Ovary (tissue), 9 donors: ENCODE data around the gene USH1G. TPM values are rescaled to one million over a fixed set of nuclear protein-coding genes. Genes with fewer than 3 reads are reported as not detected.

ENCODE experiments used
- DNase-seq, 5 donors: peaks; one replicate each; pipeline ENCODE4 v3.0.0-alpha.2; 2019 to 2020
- H3K27ac ChIP-seq, 2 donors: fragments of 200-600 bp; one replicate each; pipeline versions ENCODE4 v1.5.1 to v1.8.0; 2019 to 2022
- H3K27me3 ChIP-seq: fragments of 200-600 bp; one replicate; pipeline ENCODE4 v1.8.0; 2022
- H3K36me3 ChIP-seq: fragments of 200-600 bp; sonication (generic); one replicate; pipeline ENCODE4 v1.5.1; 2019
- H3K4me1 ChIP-seq: one replicate; pipeline ENCODE4 v1.8.1; 2013; ENCODE audit warnings: mild to moderate bottlenecking, moderate library complexity; ENCODE audit not compliant: insufficient read depth
- H3K4me3 ChIP-seq: fragments of 200-600 bp; sonication (generic); one replicate; pipeline ENCODE4 v1.5.1; 2017
- H3K9me3 ChIP-seq, 2 donors: fragments of 200-600 bp in 1 of 2; sonication (generic) in 1 of 2; one replicate each; pipeline versions ENCODE4 v1.5.1 to v1.8.1; 2013 to 2019; ENCODE audit warnings: mild to moderate bottlenecking in 1 of 2, moderate library complexity in 1 of 2
- CTCF ChIP-seq, 3 donors: fragments of 450-650 bp in 2 of 3; fragments of 200-600 bp in 1 of 3; IDR thresholded peaks; one replicate each; pipeline versions ENCODE4 v1.5.1 to v1.8.0; 2016 to 2022; ENCODE audit warnings: antibody characterized with exemption in 3 of 3, mild to moderate bottlenecking in 1 of 3
- EP300 ChIP-seq: sonication (generic); formaldehyde crosslinking; IDR thresholded peaks from one replicate; pipeline ENCODE4 v1.6.1; 2017; ENCODE audit warnings: antibody characterized with exemption
- POLR2A ChIP-seq: fragments of 450-650 bp; IDR thresholded peaks from one replicate; pipeline ENCODE4 v1.6.1; 2017; ENCODE audit warnings: antibody characterized with exemption, mild to moderate bottlenecking, moderate library complexity
- WGBS, 3 donors: extraction: QIAGEN DNeasy Blood & Tissue Kit in 1 of 3; methylation state at CpG; one replicate each; pipeline versions ENCODE4 v1.1.5 to v1.1.7; 2013 to 2017; 5-methylcytosine and 5-hydroxymethylcytosine counted together
- intact Hi-C, 4 donors: fragments of 100-400 bp; cut with DNase I; formaldehyde crosslinking; loops; one replicate each; pipeline versions ENCODE4 v1.11.0 to v1.15.1; 2022 to 2023
- polyA plus RNA-seq, 2 donors: library from polyadenylated mRNA; stranded (reverse); fragments of 200-250 nt in 1 of 2; fragments of 350-450 nt in 1 of 2; fragmentation: Illumina TruSeq in 1 of 2; extraction: RNeasy Lipid Tissue Mini Kit (QIAGEN cat#74804) in 1 of 2; gene quantifications; one replicate each; pipeline ENCODE4 v1.2.3, GENCODE V29; 2013 to 2014
- total RNA-seq, 7 donors: library from RNA; depleted of rRNA in 2 of 7; stranded (reverse); fragments of >200 nt in 2 of 7; fragmentation: NEBNext Ultra II Directional in 3 of 7; extraction: Animal tissue kit (Norgen Biotek cat#: 25700) in 3 of 7; gene quantifications; one replicate each; pipeline versions ENCODE4 v1.1.0 to v1.2.4, GENCODE V29; 2016 to 2023
- donor health status: DM: no; HTN: no; CAD: no; lungs with moderate emphysema.
- donor health status: DM: no; HTN: no; CAD: no.
- donor health status: Bipolar disorder and iron deficiency.
- donor health status: DM: yes; HTN: yes; CAD: no.
- donor health status: DM: no; HTN: no; CAD: no.
- donor health status: DM: yes; HTN: yes; CAD: no.

The USH1G gene
- total and polyA plus RNA-seq, 9 donors: 0.08 to 1.4 (median 0.61) TPM

- intact Hi-C loops: loop anchor here (5.0 to 10.0 kb wide), 4 partner anchors 50 to 240 kb away; partner anchors contain the start of genes NUP85 (in 3 of the 4) and MRPL58 (in 1 of the 4)
- WGBS, 3 donors: 72 to 76% (median 75%) methylated on average over 14 of the region's 14 CpGs
These were observed 42.0 kb upstream of the USH1G start for GRCh38 chr17:74964988-74965622.

GRCh38 chr17:74964246-74964761 lies 41.2 kb upstream of the USH1G start:
- intact Hi-C loops: loop anchor here (5.0 to 10.0 kb wide), 4 partner anchors 50 to 240 kb away; partner anchors contain the start of genes NUP85 (in 3 of the 4) and MRPL58 (in 1 of the 4)
- no peak overlapping the region for H3K4me3 ChIP-seq
- no peaks in the 10 kb centered on the region for H3K36me3 ChIP-seq
- H3K9me3 ChIP-seq: no peaks in the 10 kb centered on the region
- WGBS, 3 donors: 86 to 92% (median 90%) methylated on average over 7 to 12 of the region's 12 CpGs
- no peak overlapping the region for H3K27ac ChIP-seq
- no peaks in the 10 kb centered on the region for H3K27me3 ChIP-seq
- TF ChIP-seq CTCF (IDR thresholded peaks at IDR 0.05) (no peak), POLR2A (no peak), EP300 (no peak)
- no peak for DNase-seq
- H3K4me1 ChIP-seq: no peaks in the 10 kb centered on the region

More at GRCh38 chr17:74964988-74965622, 42.0 kb upstream of the USH1G start:
- Histone ChIP-seq H3K27me3 (no peaks in the 10 kb centered on the region), H3K27ac (no peak overlapping the region), H3K4me3 (no peak overlapping the region), H3K36me3 (no peaks in the 10 kb centered on the region), H3K4me1 (no peaks in the 10 kb centered on the region), H3K9me3 (no peaks in the 10 kb centered on the region)
- no peak for DNase-seq
- TF ChIP-seq POLR2A (no peak), EP300 (no peak), CTCF (IDR thresholded peaks at IDR 0.05) (no peak)

GRCh38 chr17:74963656-74964055 lies 40.6 kb upstream of the USH1G start:
- Histone ChIP-seq H3K36me3 (no peaks in the 10 kb centered on the region), H3K4me3 (no peak overlapping the region), H3K4me1 (no peaks in the 10 kb centered on the region), H3K27ac (no peak overlapping the region), H3K27me3 (no peaks in the 10 kb centered on the region), H3K9me3 (no peaks in the 10 kb centered on the region)
- WGBS, 3 donors: 64 to 65% (median 65%) methylated on average over 11 to 12 of the region's 12 CpGs
- intact Hi-C loops: loop anchor here (5.0 to 10.0 kb wide), 4 partner anchors 51 to 241 kb away; partner anchors contain the start of genes NUP85 (in 3 of the 4) and MRPL58 (in 1 of the 4)
- no peak for DNase-seq
- TF ChIP-seq EP300: no peak
- no peak for TF ChIP-seq CTCF (IDR thresholded peaks at IDR 0.05)
- no peak for TF ChIP-seq POLR2A

GRCh38 chr17:74962622-74963394 lies 39.8 kb upstream of the USH1G start:
- WGBS, 3 donors: 76 to 84% (median 79%) methylated on average over 16 to 18 of the region's 18 CpGs
- no peaks in the 10 kb centered on the region for H3K27me3 ChIP-seq
- no peaks in the 10 kb centered on the region for H3K4me1 ChIP-seq
- H3K4me3 ChIP-seq: no peak overlapping the region
- intact Hi-C loops: loop anchor here (5.0 to 10.0 kb wide), 4 partner anchors 52 to 242 kb away; partner anchors contain the start of genes NUP85 (in 3 of the 4) and MRPL58 (in 1 of the 4)
- no peak for DNase-seq
- no peaks in the 10 kb centered on the region for H3K9me3 ChIP-seq
- TF ChIP-seq EP300 (no peak), POLR2A (no peak), CTCF (IDR thresholded peaks at IDR 0.05) (no peak)
- no peak overlapping the region for H3K27ac ChIP-seq
- H3K36me3 ChIP-seq: no peaks in the 10 kb centered on the region
